WI38 (cell line): ENCODE measurements around the gene HEXA.
"Not testable (repeated sequence)": the region's sequence is repeated elsewhere in the genome, so short reads cannot be mapped to it uniquely, and the experiment has no call there.

Source experiments
- H3K4me3 ChIP-seq: 2 replicates; pipeline ENCODE4 v1.5.1; 2011; ENCODE audit warnings: low read depth, mild to moderate bottlenecking, control low read depth, low read length
- TF ChIP-seq, protein P1 (sequence below): IDR thresholded peaks from 2 replicates; pipeline ENCODE4 v1.5.1; 2012; ENCODE audit warnings: low read depth, mild to moderate bottlenecking, control low read depth, low read length

HEXA gene

DNA sequence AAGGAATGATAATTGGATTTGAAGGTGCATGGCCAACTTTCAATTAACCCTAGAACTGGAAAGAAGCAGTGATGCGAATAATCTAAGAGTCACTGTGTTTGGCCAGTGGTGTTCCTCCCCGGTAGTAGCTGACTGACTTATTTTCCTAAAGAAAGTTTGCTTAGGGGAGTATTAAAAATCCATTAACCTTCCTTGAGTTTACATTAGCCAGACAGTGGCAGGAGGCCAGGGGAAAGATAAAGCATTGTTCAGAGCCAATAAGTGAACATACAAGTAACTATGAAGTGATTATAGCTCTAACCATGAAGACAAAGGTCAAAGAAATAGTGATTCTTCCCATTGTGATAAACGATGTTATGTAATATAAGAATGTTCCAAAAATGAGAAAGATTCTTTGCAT, 13.4 kb upstream of the HEXA start:
- TF ChIP-seq, protein P1, sequence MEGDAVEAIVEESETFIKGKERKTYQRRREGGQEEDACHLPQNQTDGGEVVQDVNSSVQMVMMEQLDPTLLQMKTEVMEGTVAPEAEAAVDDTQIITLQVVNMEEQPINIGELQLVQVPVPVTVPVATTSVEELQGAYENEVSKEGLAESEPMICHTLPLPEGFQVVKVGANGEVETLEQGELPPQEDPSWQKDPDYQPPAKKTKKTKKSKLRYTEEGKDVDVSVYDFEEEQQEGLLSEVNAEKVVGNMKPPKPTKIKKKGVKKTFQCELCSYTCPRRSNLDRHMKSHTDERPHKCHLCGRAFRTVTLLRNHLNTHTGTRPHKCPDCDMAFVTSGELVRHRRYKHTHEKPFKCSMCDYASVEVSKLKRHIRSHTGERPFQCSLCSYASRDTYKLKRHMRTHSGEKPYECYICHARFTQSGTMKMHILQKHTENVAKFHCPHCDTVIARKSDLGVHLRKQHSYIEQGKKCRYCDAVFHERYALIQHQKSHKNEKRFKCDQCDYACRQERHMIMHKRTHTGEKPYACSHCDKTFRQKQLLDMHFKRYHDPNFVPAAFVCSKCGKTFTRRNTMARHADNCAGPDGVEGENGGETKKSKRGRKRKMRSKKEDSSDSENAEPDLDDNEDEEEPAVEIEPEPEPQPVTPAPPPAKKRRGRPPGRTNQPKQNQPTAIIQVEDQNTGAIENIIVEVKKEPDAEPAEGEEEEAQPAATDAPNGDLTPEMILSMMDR, result no peak
- H3K4me3 ChIP-seq, result no peak overlapping the region

- H3K4me3 ChIP-seq, result no peak overlapping the region
- TF ChIP-seq, protein P1, result no peak
Observed at GRCh38 chr15:72387741-72388140, 11.9 kb upstream of the HEXA start.

DNA sequence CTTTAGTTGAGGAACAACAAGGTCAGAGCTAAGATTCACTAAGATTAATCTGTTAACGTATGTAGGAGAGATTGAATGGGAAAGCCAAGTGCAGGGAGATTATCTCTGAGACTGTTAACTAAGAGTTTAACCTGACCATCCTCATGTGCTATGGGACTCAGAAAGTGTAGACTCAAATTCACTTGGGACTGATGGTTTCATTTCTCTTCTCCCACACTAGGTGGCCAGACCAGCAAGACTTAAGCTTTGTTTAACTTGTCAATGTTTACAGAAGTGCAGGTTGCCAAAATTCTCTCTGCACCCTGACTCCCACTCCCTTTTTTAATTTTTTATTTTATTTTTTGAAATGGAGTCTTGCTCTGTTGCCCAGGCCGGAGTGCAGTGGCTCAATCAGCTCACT, 6.3 kb upstream of the HEXA start:
- no peak overlapping the region for H3K4me3 ChIP-seq
- TF ChIP-seq, protein P1, result no peak

DNA sequence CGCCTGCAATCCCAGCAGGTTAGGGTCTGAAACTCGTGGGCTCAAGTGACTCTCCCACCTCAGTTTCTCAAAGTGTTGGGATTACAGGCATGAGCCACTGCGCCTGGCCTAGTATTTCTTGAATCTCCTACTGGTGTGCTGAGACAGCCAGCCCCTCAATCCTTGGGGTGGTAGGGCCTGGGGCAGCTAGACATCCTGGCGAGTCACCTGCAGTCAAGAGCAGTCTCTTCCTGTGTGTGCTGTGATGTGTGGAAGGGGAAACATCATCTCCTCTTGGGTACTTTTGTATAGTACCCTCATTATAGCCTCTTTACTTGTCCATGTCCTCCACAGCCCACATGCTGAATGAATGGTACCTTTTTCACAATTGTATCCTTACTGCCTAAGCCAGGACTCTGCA, 4.9 kb upstream of the HEXA start:
- no peak overlapping the region for H3K4me3 ChIP-seq
- TF ChIP-seq, protein P1, result no peak

- H3K4me3 ChIP-seq, result no peak overlapping the region
- TF ChIP-seq, protein P1, result no peak
Observed at GRCh38 chr15:72379856-72380430, 4.1 kb upstream of the HEXA start.

DNA sequence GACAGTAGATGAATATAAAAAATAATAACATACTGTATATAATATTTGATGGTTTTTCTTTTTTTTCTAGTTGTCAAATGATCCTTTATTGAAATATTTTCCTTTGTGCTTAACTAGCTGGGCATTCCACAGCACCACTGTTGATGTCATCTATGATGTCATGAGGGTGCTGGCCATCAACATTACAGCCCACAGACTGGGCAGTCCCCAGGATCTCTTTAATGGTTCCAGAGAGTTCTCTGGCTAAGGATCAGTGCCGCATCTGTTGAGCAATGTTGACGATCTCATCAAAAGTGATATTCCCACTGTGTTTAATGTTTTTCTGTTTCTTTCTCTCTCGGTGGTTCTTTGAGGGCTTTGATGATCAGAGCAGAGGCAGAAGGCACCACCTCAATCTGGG, 3.3 kb upstream of the HEXA start:
- H3K4me3 ChIP-seq, result not testable (repeated sequence)

DNA sequence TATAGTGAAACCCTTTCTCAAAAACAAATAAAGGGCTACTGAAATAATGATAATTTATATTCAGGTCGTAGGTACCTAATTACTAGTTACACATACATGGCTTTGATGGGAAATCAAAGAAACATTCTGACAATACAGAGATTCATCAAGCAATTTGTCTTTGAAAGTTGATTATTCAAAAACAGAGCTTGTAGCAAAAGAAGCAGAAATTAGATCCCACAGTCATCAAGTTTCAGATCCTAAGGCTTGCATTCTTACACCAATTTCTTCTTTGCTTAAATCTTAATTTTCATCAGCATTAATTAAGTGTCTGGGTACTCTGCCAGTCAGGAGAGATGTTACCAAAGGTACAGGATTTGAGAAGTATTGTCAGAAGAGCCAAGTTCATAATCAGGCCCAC, 1.5 kb upstream of the HEXA start:
- TF ChIP-seq, protein P1, result no peak
- no peak overlapping the region for H3K4me3 ChIP-seq

GRCh38 chr15:72375501-72375845, 341 bp downstream of the HEXA start:
- TF ChIP-seq, protein P1, result no peak
- H3K4me3 ChIP-seq, result peak overlapping the region; percentile 82
